Inflammatory macrophage treated with lipopolysaccharide for 1 hour (primary cell): ENCODE measurements around the gene HK1.

Source experiments
- DNase-seq, 2 donors: peaks; one replicate each; pipeline ENCODE4 v3.0.0-alpha.2; 2020 to 2022

Gene HK1

DNA sequence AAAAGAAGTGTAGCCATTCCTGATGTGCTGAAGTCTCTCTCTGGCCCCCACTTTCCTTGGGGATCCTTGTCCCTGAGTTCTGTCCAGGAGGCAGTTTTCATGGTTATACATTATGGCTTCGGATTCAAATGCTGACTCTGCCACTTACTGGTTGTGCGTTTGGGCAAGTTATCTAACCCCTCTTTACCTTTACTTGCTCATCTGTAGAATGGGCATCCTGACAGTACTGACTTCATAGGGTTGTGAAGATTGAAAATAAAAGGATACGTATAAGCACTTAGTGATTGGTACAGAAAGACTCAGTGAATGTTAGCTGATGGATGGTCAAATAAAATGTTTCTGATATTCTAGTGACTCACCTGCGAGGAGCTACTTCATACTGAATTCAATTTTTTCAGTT is 73.3 kb downstream of the HK1 start:
- DNase-seq, result no peak

DNA sequence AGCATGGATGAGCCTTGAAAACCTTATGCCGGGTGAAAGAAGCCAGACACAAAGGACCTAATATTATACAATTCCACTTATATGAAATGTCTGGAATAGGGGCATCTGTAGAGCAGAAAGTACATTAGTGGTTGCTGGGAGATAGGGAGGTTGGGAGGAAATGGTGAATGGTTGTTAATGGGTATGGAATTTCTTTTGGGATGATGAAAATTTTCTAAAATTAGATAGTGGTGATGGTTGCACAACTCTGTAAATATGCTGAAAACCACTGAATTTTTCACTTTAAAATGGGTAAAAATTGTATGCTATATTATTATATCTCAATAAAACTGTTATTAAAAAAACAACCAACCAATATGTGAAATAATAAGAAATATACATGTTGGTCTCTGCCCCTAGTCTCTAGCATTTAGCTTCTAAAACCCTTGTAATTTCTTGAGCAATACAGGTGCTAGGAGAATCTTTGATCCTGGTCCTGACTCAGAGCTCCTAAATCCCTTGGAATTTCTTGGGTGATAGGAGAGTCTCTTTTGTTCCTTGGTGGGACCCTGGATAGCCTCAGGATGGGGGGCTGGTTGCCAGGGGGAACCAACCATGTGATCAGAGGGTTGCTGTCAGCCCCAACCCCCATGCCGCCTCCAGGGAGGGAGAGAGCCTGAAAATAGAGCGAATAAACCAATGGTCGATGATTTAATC is 74.4 kb downstream of the HK1 start:
- no peak for DNase-seq

DNA sequence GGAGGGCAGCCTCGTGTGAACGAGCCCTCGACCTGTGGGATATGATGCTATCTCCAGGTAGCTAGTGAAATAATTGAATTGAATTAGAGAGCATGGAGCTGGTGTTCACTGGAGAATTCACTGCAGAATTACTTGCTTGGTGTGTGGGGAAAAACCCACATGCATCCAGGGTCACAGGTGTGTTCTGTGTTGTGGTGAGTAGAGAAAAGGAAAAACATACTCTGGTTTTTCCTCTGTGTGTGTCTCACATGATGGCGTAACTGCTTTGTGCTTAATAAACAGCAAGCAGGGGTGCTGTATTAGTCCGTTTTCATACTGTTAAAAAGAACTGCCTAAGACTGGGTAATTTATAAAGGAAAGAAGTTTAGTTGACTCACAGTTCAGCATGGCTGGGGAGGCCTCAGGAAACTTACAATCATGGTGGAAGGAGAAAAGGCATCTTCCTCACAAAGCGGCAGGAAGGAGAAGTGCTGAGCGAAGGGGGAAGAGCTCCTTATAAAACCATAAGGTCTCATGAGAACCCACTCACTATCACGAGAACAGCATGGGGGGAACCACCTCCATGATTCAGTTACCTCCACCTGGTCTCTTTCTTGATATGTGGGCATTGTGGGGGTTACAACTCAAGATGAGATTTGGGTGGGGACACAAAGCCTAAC is 75.8 kb downstream of the HK1 start:
- no peak for DNase-seq

DNA sequence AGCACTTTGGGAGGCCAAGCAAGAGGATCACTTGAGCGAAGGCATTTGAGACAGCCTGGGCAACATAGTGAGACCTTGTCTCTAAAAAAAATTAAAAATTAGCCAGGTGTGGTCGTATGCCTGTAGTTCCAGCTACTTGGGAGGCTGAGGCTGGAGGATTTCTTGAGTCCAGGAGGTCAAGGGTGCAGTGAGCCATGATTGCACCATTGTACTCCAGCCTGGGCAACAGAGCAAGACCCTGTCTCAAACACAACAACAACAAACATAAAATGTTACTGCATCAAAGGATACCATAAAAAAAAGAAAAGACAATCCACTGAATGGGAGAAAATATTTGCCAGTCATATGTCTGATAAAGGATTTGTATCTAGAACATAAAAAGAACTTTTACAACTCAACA is 77.9 kb downstream of the HK1 start:
- no peak for DNase-seq

DNA sequence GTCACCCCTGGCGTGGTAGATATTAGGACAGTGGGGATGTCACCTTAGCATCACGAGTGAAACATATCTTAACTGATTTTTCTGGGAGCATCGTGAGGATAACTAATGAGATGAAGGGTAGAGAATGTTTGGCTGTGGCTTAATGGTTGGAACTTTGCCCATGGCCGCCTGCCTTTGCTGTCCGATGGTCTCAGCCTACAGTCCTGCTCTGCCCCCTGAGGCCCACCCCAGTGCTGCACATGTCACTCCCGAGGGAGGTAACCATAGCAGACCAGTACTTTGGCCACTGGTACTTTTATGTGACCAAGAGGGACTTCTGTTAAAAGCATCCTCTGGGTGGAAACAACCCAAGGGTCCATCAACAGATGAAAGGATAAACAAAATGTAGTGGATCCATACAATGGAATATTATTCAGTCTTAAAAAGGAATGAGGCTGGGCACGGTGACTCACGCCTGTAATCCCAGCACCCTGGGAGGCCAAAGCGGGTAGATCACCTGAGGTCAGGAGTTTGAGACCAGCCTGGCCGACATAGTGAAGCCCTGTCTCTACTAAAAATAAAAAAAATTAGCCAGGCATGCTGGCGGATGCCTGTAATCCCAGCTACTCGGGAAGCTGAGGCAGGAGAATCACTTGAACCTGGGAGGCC is 80.0 kb downstream of the HK1 start:
- no peak for DNase-seq

DNA sequence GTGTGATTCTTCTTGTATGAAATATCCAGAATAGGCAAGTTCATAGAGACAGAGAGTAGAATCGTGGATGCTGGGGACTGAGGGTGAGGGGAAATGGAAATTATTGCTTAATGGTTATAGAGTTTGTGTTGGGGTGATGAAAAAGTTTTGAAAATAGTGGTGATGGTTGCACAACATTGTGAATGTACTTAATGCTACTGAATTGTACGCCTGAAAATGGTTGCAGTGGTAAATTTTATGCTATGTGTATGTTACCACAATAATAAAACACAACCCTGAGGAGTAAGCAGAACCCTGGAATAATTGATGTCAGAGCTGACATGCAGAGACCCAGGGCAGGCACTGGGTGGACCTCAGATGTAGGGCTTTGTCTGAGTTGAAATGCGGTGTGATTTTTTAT is 80.9 kb downstream of the HK1 start:
- DNase-seq, result peak; percentile 51 to 72

DNA sequence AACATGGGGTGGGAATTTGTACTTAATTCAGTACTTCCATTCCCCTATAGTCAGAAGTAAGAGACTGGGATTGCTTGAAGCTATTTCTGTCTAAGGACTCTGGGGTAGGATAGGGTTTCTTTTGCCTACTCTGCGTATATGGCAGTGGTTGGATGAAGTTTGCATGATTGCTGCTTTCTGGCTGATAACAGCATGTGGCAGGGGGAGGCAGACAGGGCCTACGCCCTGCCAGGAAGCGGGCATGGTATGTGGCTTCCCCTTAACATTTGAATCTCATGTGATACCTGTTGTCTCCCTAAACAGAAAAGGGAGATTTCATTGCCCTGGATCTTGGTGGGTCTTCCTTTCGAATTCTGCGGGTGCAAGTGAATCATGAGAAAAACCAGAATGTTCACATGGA is 81.3 kb downstream of the HK1 start:
- no peak for DNase-seq

DNA sequence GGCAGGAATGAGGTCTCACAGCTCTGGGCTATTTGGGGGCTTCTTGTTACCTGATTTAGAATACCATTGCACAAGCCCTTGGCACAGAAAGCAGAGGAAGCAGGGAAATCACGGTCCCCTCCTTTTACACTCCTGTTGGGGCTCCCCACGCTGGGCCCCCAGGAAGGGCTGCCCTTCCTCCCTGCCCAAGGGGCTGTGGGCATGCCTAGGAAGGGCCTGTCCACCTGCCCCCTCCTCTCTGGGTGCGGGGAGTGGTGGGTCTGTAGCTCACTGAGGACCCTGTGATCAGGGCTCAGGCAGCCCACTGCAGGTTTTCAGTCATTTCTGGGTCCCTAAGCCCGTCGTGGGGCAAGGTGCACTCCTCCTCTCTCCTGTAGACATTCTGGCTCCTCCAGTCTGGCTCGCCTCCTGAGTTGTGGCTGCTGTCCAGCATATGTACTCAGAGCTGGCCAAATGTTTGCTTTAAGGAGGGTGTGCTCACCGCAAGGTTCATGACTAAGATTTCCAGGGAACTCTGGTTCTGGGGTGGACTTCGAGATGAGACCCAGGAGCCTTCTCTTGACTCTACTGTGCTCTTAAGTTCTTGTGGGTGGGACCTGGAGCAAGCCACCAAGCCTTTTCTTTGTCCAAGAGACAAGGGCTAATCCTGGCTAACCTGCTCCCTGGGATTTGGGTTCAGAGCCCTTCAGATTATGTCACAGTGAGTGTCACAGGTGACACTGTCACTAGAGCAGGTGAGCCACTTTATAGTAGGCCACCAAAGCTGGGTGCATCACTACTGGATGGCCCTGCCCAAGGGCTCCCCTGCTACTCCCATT is 82.4 kb downstream of the HK1 start:
- no peak for DNase-seq

DNA sequence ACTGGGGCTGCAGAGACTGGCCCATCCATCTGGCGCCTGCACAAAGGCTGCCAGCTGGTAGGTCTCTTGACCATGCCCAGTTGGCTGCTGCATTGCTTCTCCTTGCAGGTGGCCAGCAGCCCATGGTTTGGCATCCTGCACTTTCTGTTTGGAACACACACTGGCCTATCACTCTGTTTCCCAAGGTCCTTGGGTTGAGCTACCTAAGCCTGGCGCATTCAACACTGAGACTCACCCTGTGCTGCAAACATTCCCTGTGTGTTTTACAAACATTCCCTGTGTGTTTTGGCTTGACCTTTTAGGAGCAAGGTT is 83.0 kb downstream of the HK1 start:
- no peak for DNase-seq

DNA sequence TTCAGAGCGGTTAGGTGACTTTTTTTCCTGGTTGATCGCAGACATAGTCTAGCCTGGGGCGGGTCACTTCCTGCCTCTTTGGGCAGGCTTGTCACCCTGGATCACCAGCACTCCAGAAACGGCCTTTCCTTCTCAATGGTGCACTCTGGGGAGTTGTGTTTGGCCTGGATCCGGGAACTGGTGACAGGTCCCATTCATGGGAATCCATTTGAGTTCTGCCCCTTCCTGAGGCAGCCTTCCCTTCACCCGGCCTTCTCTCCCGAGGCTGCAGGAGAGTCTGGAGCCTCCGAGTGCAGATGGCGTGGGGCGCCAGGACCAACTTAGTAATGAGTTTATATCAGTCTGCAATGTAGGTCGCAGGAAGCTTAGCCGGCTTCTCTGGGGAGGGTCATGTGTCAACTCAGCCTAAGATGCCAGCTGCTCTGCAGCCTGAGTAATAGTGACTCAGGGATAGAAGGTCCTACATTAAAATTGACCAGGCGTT is 84.2 kb downstream of the HK1 start:
- DNase-seq, result no peak

DNA sequence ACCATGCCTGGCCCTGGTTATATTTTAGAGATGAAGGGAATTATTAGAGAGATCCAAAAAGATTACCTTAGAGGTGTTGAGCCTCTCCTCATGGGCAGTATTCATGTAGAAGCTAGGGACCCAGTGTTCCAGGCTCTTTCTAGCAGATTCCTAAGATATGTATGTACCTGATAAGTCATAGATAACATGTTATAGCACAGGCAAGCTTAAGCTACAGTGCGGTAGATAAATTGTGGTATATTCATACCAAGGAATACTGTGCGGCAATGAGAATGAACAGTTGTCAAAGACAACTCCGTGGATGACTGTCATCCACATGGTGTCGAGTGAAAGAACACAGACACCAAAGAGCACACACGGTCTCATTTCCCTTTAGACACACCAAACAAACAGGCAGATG is 85.4 kb downstream of the HK1 start:
- DNase-seq, result no peak

DNA sequence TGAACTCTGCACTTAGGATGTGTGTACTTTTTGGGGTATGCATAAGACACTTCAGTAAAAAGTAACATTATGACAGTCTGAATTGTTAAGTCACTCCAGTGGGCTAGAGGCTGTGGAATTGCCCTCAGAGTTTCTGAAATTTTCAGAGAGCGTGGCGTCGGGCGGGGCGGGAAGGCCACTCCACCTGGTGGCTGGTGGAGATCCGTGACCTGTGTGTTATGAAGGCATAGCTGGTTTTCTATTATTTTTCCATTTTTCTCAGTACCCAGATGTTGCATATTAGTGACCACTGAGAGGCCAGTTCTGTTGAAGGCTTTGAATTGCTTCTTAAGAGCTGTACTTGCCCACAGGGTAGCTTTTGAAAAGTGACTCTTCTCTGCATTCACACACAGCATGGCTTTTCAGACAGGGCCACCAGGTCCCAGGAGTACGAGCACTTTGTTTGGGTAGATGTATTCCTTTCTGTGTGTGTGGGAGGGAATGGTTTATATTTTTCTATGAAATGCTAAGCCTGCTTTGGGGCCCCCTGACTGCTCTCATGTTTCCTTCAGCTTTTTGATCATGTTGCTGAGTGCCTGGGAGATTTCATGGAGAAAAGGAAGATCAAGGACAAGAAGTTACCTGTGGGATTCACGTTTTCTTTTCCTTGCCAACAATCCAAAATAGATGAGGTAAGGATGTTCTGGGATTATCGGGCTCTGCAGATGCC is 86.1 kb downstream of the HK1 start:
- DNase-seq, result no peak

DNA sequence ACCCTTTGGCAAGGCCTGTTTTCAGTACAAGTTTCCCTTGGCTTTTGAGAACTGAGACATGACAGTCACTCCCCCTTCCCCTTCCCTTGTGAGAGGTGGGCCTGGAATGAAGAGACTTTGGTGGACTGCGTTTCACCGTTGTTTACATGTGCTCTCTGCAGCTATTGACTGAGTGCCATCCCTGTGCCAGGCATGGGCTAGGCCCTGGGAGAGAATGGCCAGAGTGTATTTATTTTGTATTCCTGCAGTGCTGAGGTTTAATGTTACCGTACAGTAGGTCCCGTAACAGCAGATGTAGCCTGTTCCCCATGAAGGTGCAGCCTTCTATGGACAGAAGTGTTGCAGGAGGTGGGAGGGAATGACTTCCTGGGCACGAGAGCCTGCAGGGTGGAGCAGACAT is 88.4 kb downstream of the HK1 start:
- DNase-seq, result no peak

DNA sequence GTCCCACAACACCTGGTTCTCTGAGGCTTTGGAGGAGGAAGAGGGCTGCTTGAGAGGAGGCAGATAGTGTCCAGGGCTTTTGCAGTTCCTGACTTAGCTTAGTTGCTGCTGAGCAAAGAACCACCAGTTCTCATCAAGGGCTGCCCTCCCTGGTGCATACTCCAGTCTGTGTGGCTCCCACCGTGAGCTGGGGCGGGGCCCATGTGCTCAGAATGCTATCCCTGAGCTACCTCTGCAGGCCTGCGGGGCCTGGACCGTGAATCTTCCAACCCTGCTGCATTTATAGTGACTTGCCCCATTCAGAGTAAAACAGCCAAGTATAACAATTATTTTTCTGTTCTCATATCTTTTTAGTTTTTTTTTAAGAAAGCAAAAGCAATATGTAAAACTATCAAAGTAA is 89.2 kb downstream of the HK1 start:
- DNase-seq, result no peak

DNA sequence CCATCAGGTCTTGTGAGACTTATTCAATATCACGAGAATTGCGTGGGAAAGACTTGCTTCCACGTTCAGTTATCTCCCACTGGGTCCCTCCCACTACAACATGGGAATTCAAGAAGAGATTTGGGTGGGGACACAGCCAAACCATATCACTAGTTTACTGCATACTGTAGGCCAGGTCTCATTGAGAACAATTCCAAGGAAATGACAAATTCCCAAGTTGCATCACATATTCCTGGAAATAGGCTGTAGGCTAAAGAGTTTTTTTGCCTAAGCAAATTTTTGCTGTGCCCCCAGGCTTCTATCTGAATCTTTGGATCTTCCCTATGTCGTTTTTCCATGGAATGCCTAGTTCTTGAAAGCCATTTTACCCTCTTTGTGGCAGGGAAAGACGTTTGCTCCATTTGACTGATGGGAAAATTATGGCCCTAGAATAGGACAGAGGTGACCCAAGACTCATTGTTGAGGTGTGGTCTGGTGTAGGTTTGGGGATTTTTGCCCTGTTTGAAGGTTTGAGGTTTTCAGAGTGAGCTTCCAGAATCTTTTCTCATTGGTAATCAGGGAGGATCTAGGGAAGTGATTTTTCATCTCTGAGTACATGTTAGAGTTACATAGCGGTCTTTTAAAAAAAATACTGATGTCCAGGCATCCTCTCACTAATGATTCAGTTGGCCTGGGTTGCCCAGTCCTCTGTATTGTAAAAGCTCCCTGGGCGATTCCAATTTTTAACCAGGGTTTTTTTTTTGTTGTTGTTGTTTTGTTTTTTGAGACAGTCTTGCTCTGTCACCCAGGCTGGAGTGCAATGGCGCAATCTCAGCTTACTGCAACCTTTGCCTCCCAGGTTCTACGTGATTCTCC is 94.1 kb downstream of the HK1 start:
- peak in 1 of 2 donors; percentile 48 for DNase-seq

DNA sequence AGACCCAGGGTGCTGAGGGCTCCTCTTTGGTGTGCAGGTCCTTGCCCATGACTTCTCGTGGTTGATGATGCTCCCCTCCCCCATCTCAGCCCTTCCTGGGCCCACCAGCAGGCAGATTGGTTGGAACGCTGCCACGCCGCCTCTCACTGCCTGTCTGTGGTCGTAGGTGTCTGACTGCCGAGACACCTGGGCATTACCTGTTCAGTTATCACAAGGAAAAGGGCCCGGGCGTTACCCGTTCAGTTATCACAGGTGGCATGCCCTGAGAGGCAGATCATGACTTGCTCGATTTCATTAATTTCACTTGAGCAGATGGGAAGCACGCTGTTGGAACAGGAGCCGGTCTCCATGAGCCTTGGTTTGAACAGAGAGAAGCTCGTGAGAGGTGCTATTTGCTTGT is 95.9 kb downstream of the HK1 start:
- DNase-seq, result no peak

DNA sequence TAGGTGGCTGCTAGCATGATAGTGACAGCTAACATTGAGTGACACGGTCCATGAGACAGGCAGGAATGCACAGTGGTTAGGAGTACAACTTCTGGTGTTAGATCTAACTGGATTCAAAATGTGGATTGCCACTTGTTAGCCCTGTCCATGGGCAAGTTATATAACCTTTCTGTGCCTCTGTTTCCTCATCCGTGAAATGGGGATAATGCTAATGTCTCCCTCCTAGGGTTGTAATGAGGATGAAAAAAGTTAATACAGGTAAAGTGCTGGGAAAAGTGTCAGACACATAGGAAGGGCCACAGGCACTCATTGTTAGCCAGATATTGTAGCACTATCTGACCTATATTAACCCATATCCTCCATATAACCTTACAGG is 96.6 kb downstream of the HK1 start:
- DNase-seq, result no peak

DNA sequence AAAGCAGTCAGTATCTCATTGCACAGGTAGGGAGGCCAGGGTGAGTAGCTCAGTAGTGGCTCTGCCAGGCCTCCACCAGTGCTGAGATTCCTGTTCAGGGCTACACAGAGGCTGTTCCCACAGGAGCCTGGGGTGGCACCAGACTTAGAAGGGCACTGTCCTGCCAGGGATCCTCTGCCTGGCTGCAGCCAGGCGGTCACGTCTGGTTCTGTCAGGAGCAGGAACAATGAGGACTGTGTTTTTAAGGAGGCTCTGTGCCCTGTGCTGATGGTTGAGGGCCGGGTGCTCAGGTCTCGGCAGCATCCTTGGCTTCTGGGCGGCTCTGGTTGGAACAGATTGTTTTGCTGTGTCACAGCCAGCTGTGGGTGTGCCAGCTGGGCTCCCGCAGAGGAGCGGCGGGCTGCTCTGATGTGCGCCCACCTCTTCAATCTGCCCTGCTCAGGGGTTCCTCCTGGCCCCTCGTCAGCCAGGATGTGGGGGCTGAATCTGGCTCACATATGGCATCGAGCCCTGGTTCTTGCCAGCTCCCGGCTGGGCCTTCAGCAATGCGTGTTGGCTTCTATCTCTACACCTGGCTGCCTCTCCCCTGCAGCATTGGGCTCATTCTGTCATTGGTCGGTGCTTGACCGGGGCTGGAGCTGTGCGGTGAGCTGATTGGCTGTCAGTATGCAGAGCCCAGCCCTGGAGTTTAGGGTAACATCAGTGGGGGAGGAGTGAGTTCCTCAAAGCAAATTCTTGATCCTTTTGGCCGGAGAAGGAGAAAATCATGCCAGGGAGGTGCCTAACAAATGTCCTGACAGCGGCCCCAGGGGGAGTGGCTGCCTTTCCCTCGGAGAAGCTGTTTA is 97.2 kb downstream of the HK1 start:
- DNase-seq, result no peak

DNA sequence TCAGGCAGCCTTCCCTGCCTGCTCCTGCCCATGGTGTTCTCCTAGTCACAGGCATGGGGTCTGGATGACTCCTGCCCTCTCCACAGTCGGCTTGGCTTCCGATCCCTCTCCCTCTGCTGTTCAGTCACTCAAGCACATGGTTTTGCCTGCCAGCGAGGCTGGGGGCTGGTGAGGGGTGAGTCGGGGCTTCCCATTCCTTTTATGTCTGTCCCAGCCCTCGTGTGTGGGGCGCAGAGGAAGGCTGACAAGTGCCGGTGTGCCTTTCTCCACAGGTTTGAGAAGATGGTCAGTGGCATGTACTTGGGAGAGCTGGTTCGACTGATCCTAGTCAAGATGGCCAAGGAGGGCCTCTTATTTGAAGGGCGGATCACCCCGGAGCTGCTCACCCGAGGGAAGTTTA is 98.4 kb downstream of the HK1 start:
- DNase-seq, result no peak

DNA sequence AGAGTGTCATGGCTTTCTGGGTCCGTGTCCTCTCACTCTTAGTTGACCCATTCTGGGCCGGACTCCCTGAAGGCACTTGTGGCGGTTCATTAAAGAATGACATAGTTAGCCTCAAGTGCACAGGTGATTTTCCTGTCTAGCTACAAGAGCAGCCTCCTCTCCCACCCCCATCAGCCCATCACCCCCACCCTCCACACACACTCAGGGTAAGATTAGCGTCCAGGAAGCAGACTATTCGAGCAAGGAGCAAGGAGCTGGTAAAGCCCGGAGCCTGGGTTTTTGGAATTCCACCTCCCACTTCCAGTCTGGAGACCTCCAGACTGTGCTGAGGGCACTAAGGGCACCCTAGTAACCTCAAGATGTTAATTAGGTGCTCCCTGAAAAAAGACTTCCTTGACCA is 98.9 kb downstream of the HK1 start:
- DNase-seq, result no peak

DNA sequence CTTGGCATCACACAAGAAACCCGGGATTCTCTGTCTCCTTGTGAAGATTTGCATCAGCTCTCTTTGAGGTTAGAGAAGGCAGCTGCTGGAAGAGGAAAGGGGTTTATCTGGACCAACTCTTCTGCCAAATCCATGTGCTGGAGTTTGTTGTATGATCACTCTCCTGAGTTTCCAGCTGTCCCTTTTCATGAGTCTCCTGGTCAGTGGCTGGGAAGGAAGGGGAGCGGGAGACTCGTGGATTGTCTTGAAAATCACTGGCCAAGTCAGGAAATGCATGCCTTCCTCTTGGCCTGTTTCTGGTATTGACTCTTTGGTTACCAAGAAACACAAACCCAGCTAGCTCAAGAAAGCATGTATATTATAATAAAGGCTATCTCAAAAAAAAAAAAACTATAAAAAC is 99.6 kb downstream of the HK1 start:
- DNase-seq, result no peak
